Gastroesophageal sphincter (tissue), 3 donors: ENCODE results near the gene CLSTN2.

Source experiments
- CTCF ChIP-seq, 4 experiments: fragments of 200-600 bp in 2 of 4; fragments of 450-650 bp in 2 of 4; sonication (generic) in 1 of 4; IDR thresholded peaks; one replicate each; pipeline ENCODE4 v1.5.1; 2017 to 2019; ENCODE audit warnings: antibody characterized with exemption in 4 of 4, mild to moderate bottlenecking in 2 of 4, moderate library complexity in 2 of 4
- POLR2AphosphoS5 ChIP-seq: sonication (generic); formaldehyde crosslinking; IDR thresholded peaks from one replicate; pipeline ENCODE4 v1.6.1; 2017; ENCODE audit warnings: antibody characterized with exemption

GRCh38 chr3:140576449-140576848 lies 641.5 kb downstream of the CLSTN2 start:
- no peak for TF ChIP-seq CTCF (IDR thresholded peaks at IDR 0.05)
- TF ChIP-seq POLR2AphosphoS5: no peak
